GM19025 (cell line): ENCODE measurements around the gene RAB3GAP1.
"Not testable (repeated sequence)": the region's sequence is repeated elsewhere in the genome, so short reads cannot be mapped to it uniquely, and the experiment has no call there.

Experiments used
- ATAC-seq: cut with Tn5 transposase; IDR thresholded peaks from one replicate; pipeline ENCODE4 v1.9.1; 2021; ENCODE audit warnings: mild to moderate bottlenecking, low read depth, moderate library complexity; ENCODE audit not compliant: unreplicated experiment

RAB3GAP1 gene

GRCh38 chr2:135052997-135053474 lies 944 bp downstream of the RAB3GAP1 start:
- peak; percentile 30 for ATAC-seq

- ATAC-seq: no peak
These were observed 3.2 kb downstream of the RAB3GAP1 start for GRCh38 chr2:135055182-135055786.

- no peak for ATAC-seq
These were observed 4.7 kb downstream of the RAB3GAP1 start for GRCh38 chr2:135056790-135057189.

GRCh38 chr2:135059577-135059976 lies 7.5 kb downstream of the RAB3GAP1 start:
- ATAC-seq: no peak

GRCh38 chr2:135063210-135063609 lies 11.1 kb downstream of the RAB3GAP1 start:
- ATAC-seq: no peak

GRCh38 chr2:135064149-135064548 lies 12.1 kb downstream of the RAB3GAP1 start:
- no peak for ATAC-seq

GRCh38 chr2:135066710-135067109 lies 14.6 kb downstream of the RAB3GAP1 start:
- ATAC-seq: no peak

- ATAC-seq: no peak
These were observed 20.3 kb downstream of the RAB3GAP1 start for GRCh38 chr2:135072125-135072997.

GRCh38 chr2:135074216-135074615 lies 22.1 kb downstream of the RAB3GAP1 start:
- no peak for ATAC-seq

- ATAC-seq: no peak
These were observed 24.5 kb downstream of the RAB3GAP1 start for GRCh38 chr2:135076556-135076955.

GRCh38 chr2:135078417-135078816 lies 26.3 kb downstream of the RAB3GAP1 start:
- ATAC-seq: no peak

- no peak for ATAC-seq
These were observed 34.1 kb downstream of the RAB3GAP1 start for GRCh38 chr2:135086222-135086621.

GRCh38 chr2:135089597-135089996 lies 37.5 kb downstream of the RAB3GAP1 start:
- not testable (repeated sequence) for ATAC-seq

- ATAC-seq: no peak
These were observed 39.6 kb downstream of the RAB3GAP1 start for GRCh38 chr2:135091681-135092080.

GRCh38 chr2:135093193-135093592 lies 41.1 kb downstream of the RAB3GAP1 start:
- ATAC-seq: no peak

GRCh38 chr2:135093670-135094330 lies 41.7 kb downstream of the RAB3GAP1 start:
- ATAC-seq: no peak

- ATAC-seq: no peak
These were observed 42.4 kb downstream of the RAB3GAP1 start for GRCh38 chr2:135094508-135094907.

- ATAC-seq: no peak
These were observed 43.5 kb downstream of the RAB3GAP1 start for GRCh38 chr2:135095591-135095990.

- no peak for ATAC-seq
These were observed 44.8 kb downstream of the RAB3GAP1 start for GRCh38 chr2:135096665-135097446.

- no peak for ATAC-seq
These were observed 45.6 kb downstream of the RAB3GAP1 start for GRCh38 chr2:135097532-135098231.
